ENCODE results near the gene TSR1.

- TF ChIP-seq CTCF (IDR thresholded peaks at IDR 0.05) = no peak
- no peak for TF ChIP-seq YY1 (IDR thresholded peaks at IDR 0.05; ENCODE audit: low read depth)
These were observed 39.1 kb upstream of the TSR1 start for GRCh38 chr17:2375406-2375805.

Measured in SK-N-SH (cell line).